CD14-positive monocyte (primary cell): ENCODE results near the gene COL5A3. TPM values are rescaled to one million over a fixed set of nuclear protein-coding genes. Genes with fewer than 3 reads are reported as not detected.

Source experiments
- DNase-seq, 3 donors: peaks; one replicate each; pipeline ENCODE4 v3.0.0-alpha.2; 2011 to 2022
- H2AFZ ChIP-seq: 2 replicates; pipeline ENCODE4 v1.6.0; 2012; ENCODE audit warnings: mild to moderate bottlenecking, low read depth, low read length, inconsistent platforms; ENCODE audit not compliant: insufficient read depth, poor library complexity, severe bottlenecking
- H3K27ac ChIP-seq, 2 donors: 1 replicate in 1 of 2; 2 replicates in 1 of 2; pipeline ENCODE4 v1.5.1; 2012 to 2013; ENCODE audit warnings: low read length in 2 of 2, control low read depth in 1 of 2, inconsistent platforms in 1 of 2, low read depth in 1 of 2, mild to moderate bottlenecking in 1 of 2
- H3K27me3 ChIP-seq, 2 donors: one replicate each; pipeline versions ENCODE4 v1.6.0 to v1.6.1; 2011 to 2013; ENCODE audit warnings: low read length in 2 of 2; ENCODE audit not compliant: control insufficient read depth in 2 of 2, insufficient read depth in 2 of 2
- H3K36me3 ChIP-seq, 2 donors: replicated peaks in 1 of 2; 1 replicate in 1 of 2; 2 replicates in 1 of 2; pipeline versions ENCODE4 v1.5.1 to v1.6.1; 2012 to 2013; ENCODE audit warnings: low read length in 2 of 2, control low read depth in 1 of 2, inconsistent platforms in 1 of 2, mild to moderate bottlenecking in 1 of 2; ENCODE audit not compliant: insufficient read depth in 2 of 2, control insufficient read depth in 1 of 2
- H3K4me1 ChIP-seq, 2 donors: 1 replicate in 1 of 2; 2 replicates in 1 of 2; pipeline versions ENCODE4 v1.5.1 to v1.6.1; 2012 to 2013; ENCODE audit warnings: low read length in 2 of 2, control low read depth in 1 of 2, inconsistent platforms in 1 of 2, mild to moderate bottlenecking in 1 of 2, moderate library complexity in 1 of 2; ENCODE audit not compliant: insufficient read depth in 2 of 2, control insufficient read depth in 1 of 2
- H3K4me2 ChIP-seq: replicated peaks from 2 replicates; pipeline ENCODE3; 2012; ENCODE audit warnings: low read length, moderate library complexity, mild to moderate bottlenecking; ENCODE audit not compliant: poor library complexity, severe bottlenecking; ENCODE audit errors: extremely low read depth
- H3K4me3 ChIP-seq, 3 experiments: fragments of 200-600 bp in 1 of 3; sonication (generic) in 1 of 3; replicated peaks in 1 of 3; 1 replicate in 2 of 3; 2 replicates in 1 of 3; pipeline ENCODE4 v1.5.1; 2011 to 2013; ENCODE audit warnings: low read length in 3 of 3, mild to moderate bottlenecking in 3 of 3, control low read depth in 2 of 3, low read depth in 2 of 3, inconsistent platforms in 1 of 3, moderate library complexity in 1 of 3
- H3K79me2 ChIP-seq: 2 replicates; pipeline ENCODE4 v1.6.0; 2012; ENCODE audit warnings: mild to moderate bottlenecking, control low read depth, inconsistent platforms, low read length, moderate library complexity; ENCODE audit not compliant: insufficient read depth
- H3K9ac ChIP-seq: 2 replicates; pipeline ENCODE4 v1.6.0; 2017; ENCODE audit warnings: low read length, mild to moderate bottlenecking; ENCODE audit not compliant: insufficient read depth, poor library complexity, severe bottlenecking
- H3K9me3 ChIP-seq, 2 donors: replicated peaks in 1 of 2; 1 replicate in 1 of 2; 2 replicates in 1 of 2; pipeline versions ENCODE4 v1.5.1 to v1.6.1; 2012 to 2013; ENCODE audit warnings: low read length in 2 of 2, control low read depth in 1 of 2; ENCODE audit not compliant: control insufficient read depth in 1 of 2, insufficient read depth in 1 of 2
- H4K20me1 ChIP-seq: 2 replicates; pipeline ENCODE4 v1.6.0; 2012; ENCODE audit warnings: mild to moderate bottlenecking, low read length, control low read depth, moderate library complexity; ENCODE audit not compliant: insufficient read depth
- H3K27ac Mint-ChIP-seq, 7 donors: one replicate each; pipeline ENCODE4 v1.8.0; 2020; ENCODE audit warnings: mild to moderate bottlenecking in 7 of 7, mixed read lengths in 7 of 7, moderate library complexity in 6 of 7, inconsistent platforms in 2 of 7
- H3K27me3 Mint-ChIP-seq, 3 donors: one replicate each; pipeline ENCODE4 v1.8.0; 2021 to 2022; ENCODE audit warnings: low read depth in 3 of 3, mild to moderate bottlenecking in 3 of 3, mixed read lengths in 3 of 3, moderate library complexity in 3 of 3, inconsistent platforms in 1 of 3
- H3K36me3 Mint-ChIP-seq, 2 donors: one replicate each; pipeline ENCODE4 v1.8.0; 2020; ENCODE audit warnings: mixed read lengths in 2 of 2, inconsistent platforms in 1 of 2, mild to moderate bottlenecking in 1 of 2
- H3K4me1 Mint-ChIP-seq: one replicate; pipeline ENCODE4 v1.8.0; 2020; ENCODE audit warnings: mild to moderate bottlenecking, mixed read lengths
- H3K4me3 Mint-ChIP-seq, 2 donors: one replicate each; pipeline ENCODE4 v1.8.0; 2020; ENCODE audit warnings: mild to moderate bottlenecking in 2 of 2, mixed read lengths in 2 of 2, moderate library complexity in 1 of 2
- H3K9me3 Mint-ChIP-seq, 7 donors: one replicate each; pipeline ENCODE4 v1.8.0; 2020 to 2022; ENCODE audit warnings: mixed read lengths in 7 of 7, mild to moderate bottlenecking in 6 of 7, moderate library complexity in 6 of 7, inconsistent platforms in 2 of 7
- WGBS: methylation state at CpG from one replicate; pipeline ENCODE4 v1.1.5; 2013; ENCODE audit warnings: missing lambda C conversion rate; ENCODE audit not compliant: insufficient coverage; 5-methylcytosine and 5-hydroxymethylcytosine counted together
- intact Hi-C, 2 donors: fragments of 100-400 bp; cut with micrococcal nuclease; formaldehyde crosslinking; loops; one replicate each; pipeline versions ENCODE4 v1.15.0 to v1.15.1; 2023
- polyA plus RNA-seq, 3 donors: library from polyadenylated mRNA; depleted of rRNA in 1 of 3; unstranded in 2 of 3; stranded (reverse) in 1 of 3; fragments of 300-500 nt in 2 of 3; fragments of >200 nt in 1 of 3; fragmentation: Illumina TruSeq in 2 of 3; gene quantifications; 1 replicate in 2 of 3; 2 replicates in 1 of 3; pipeline ENCODE4 v1.2.3, GENCODE V29; 2012 to 2021
- TF ChIP-seq, protein P1 (sequence below): fragments of 200-600 bp; IDR thresholded peaks from one replicate; pipeline ENCODE4 v1.8.0; 2022; ENCODE audit warnings: antibody characterized with exemption, mild to moderate bottlenecking

Gene COL5A3
- polyA plus RNA-seq, 3 donors, result not detected

DNA sequence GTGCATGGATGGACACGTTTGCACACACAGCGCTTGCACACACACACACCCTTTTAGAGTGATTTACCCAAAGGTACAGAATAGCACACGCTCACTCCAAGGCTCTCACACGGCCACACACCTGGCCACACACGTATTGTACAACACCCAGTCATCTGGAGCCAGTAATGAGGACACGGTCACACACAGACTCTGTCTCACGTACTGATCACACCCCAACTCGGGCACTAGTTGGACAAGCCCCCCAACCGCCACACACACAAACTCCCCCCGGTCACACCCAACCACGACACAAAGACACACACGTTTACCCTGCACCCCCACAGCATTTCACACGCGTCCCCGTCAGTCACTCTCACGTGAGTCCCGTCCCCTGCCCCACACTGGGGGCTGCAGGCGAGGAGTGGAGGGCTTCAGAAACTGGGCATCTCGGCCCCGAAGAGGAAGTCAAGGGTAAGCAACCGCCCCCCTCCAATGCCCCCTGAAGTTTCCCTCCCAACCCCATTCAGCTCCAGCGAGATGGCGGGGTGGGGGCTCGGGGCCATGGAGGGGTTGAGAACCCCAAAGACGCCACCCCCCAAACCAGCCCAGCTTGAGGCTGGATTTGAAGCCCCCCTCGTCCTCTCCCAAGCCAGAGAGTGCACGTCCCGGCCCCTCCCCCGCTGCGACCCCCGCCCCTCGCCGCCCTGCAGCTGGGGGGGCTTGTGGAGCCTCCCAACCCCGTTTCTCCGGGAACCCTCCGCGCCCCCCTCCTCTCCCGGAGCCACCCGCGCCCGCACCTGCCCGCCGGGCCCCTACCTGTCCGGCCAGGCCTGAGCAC is 74.6 kb downstream of the COL5A3 start:
- Histone ChIP-seq H3K4me2 (no peak overlapping the region), H3K4me3 (no peak overlapping the region), H3K27me3 (peaks cover 22 to 43% of the 10 kb centered on the region in 2 donors), H2AFZ (no peak overlapping the region), H3K36me3 (no peaks in the 10 kb centered on the region), H3K27ac (no peak overlapping the region), H4K20me1 (no peaks in the 10 kb centered on the region), H3K79me2 (no peaks in the 10 kb centered on the region), H3K9me3 (peaks cover 7 to 22% of the 10 kb centered on the region in 2 donors), H3K4me1 (no peaks in the 10 kb centered on the region), H3K9ac (no peak overlapping the region)
- intact Hi-C loops, result loop anchor here (5.0 to 10.0 kb wide), 2 partner anchors 92 to 569 kb away; partner anchors contain the start of gene KEAP1 (in 1 of the 2)
- 4% methylated on average over 24 of the region's 44 CpGs for WGBS
- H3K9me3 Mint-ChIP-seq, result peaks cover 5 to 27% (median 13%) of the 10 kb centered on the region in 7 donors
- H3K27me3 Mint-ChIP-seq, result peaks cover 51 to 63% (median 53%) of the 10 kb centered on the region in 3 donors
- H3K36me3 Mint-ChIP-seq, result peaks cover 7 to 10% of the 10 kb centered on the region in 2 donors
- DNase-seq, result no peak
- H3K4me1 Mint-ChIP-seq, result peaks cover 14% of the 10 kb centered on the region
- peak overlapping the region in 1 of 2 donors; percentile 80 for H3K4me3 Mint-ChIP-seq
- TF ChIP-seq, protein P1, sequence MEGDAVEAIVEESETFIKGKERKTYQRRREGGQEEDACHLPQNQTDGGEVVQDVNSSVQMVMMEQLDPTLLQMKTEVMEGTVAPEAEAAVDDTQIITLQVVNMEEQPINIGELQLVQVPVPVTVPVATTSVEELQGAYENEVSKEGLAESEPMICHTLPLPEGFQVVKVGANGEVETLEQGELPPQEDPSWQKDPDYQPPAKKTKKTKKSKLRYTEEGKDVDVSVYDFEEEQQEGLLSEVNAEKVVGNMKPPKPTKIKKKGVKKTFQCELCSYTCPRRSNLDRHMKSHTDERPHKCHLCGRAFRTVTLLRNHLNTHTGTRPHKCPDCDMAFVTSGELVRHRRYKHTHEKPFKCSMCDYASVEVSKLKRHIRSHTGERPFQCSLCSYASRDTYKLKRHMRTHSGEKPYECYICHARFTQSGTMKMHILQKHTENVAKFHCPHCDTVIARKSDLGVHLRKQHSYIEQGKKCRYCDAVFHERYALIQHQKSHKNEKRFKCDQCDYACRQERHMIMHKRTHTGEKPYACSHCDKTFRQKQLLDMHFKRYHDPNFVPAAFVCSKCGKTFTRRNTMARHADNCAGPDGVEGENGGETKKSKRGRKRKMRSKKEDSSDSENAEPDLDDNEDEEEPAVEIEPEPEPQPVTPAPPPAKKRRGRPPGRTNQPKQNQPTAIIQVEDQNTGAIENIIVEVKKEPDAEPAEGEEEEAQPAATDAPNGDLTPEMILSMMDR, result no peak
- no peak overlapping the region for H3K27ac Mint-ChIP-seq

DNA sequence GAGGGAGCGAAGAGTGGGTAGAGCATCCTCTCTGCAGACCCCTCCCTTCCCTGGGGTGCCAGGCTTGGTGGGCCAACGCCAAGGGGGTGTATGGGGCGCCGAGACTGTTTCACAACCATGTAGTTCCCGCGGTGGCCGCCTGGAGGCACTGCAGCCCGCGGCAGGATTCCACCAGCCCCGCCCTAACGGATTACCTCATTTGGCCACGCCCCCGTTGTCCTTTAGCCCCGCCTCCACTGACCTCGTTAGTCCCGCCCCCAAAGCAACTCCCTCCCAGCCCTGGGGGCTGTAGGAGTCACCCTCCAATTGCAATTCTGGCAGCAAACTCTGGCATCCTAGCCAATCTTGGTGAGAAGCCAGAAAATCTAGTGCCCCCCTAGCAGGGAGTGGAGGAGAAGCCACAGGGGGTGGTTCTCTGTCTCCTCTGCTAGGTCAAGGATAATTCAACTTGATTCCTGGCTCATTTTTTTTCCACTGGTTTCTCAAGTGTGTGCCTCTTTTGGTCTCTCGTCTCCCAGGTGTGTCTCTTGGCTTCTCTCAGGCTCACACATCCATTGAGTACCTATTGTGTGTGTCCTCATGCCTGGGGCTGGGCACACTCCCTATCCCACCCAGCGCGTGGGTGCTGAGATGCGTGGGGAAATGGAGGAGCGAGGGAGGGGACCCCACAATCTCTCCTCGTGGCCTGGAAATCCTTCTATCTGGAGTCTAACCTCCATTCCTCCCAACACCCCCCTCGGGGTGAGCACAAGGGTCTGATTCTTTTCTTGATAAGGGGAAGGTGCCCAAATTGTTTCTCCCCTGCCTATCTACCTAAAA is 76.0 kb downstream of the COL5A3 start:
- H3K27me3 ChIP-seq, result peaks cover 22 to 43% of the 10 kb centered on the region in 2 donors
- Mint-ChIP-seq H3K4me3 (peak overlapping the region in 1 of 2 donors; percentile 70), H3K36me3 (peaks cover 7 to 10% of the 10 kb centered on the region in 2 donors), H3K27ac (peak overlapping the region in 1 of 7 donors; percentile 66), H3K27me3 (peaks cover 48 to 64% (median 49%) of the 10 kb centered on the region in 3 donors), H3K4me1 (peaks cover 15% of the 10 kb centered on the region), H3K9me3 (peaks cover 5 to 27% (median 13%) of the 10 kb centered on the region in 7 donors)
- H4K20me1 ChIP-seq, result no peaks in the 10 kb centered on the region
- no peak overlapping the region for H3K27ac ChIP-seq
- intact Hi-C loops, result loop anchor here (5.0 to 10.0 kb wide), 4 partner anchors 303 to 570 kb away; partner anchors contain the start of genes KEAP1 (in 1 of the 2) and MRPL4 (in 1 of the 2)
- H2AFZ ChIP-seq, result no peak overlapping the region
- WGBS, result 5% methylated on average over 13 of the region's 23 CpGs
- peak; percentile 47 to 67 (median 49) for DNase-seq
- H3K4me1 ChIP-seq, result no peaks in the 10 kb centered on the region
- no peak overlapping the region for H3K9ac ChIP-seq
- no peak overlapping the region for H3K4me3 ChIP-seq
- TF ChIP-seq, protein P1, result peak; percentile 85
- peaks cover 7 to 22% of the 10 kb centered on the region in 2 donors for H3K9me3 ChIP-seq
- H3K79me2 ChIP-seq, result no peaks in the 10 kb centered on the region
- no peak overlapping the region for H3K4me2 ChIP-seq
- H3K36me3 ChIP-seq, result no peaks in the 10 kb centered on the region
